GM18508 (cell line): ENCODE measurements around the gene HBM.
"Not testable (repeated sequence)": the region's sequence is repeated elsewhere in the genome, so short reads cannot be mapped to it uniquely, and the experiment has no call there.

Experiments used
- ATAC-seq: cut with Tn5 transposase; IDR thresholded peaks from one replicate; pipeline ENCODE4 v1.9.1; 2021; ENCODE audit warnings: moderate number of reproducible peaks; ENCODE audit not compliant: insufficient read depth, unreplicated experiment

HBM gene

DNA sequence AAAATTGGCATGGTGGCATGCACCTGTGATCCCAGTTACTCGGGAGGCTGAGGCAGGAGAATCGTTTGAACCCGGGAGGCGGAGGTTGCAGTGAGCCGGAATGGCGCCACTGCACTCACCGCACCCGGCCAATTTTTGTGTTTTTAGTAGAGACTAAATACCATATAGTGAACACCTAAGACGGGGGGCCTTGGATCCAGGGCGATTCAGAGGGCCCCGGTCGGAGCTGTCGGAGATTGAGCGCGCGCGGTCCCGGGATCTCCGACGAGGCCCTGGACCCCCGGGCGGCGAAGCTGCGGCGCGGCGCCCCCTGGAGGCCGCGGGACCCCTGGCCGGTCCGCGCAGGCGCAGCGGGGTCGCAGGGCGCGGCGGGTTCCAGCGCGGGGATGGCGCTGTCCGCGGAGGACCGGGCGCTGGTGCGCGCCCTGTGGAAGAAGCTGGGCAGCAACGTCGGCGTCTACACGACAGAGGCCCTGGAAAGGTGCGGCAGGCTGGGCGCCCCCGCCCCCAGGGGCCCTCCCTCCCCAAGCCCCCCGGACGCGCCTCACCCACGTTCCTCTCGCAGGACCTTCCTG, 14.4 kb downstream of the HBM start, which contains the start of gene HBQ1:
Gene HBQ1 (plus strand): TSS at position 359 of the 575 bp plus-strand sequence. CDS start 28 bp downstream, at position 387.
- no peak for ATAC-seq

DNA sequence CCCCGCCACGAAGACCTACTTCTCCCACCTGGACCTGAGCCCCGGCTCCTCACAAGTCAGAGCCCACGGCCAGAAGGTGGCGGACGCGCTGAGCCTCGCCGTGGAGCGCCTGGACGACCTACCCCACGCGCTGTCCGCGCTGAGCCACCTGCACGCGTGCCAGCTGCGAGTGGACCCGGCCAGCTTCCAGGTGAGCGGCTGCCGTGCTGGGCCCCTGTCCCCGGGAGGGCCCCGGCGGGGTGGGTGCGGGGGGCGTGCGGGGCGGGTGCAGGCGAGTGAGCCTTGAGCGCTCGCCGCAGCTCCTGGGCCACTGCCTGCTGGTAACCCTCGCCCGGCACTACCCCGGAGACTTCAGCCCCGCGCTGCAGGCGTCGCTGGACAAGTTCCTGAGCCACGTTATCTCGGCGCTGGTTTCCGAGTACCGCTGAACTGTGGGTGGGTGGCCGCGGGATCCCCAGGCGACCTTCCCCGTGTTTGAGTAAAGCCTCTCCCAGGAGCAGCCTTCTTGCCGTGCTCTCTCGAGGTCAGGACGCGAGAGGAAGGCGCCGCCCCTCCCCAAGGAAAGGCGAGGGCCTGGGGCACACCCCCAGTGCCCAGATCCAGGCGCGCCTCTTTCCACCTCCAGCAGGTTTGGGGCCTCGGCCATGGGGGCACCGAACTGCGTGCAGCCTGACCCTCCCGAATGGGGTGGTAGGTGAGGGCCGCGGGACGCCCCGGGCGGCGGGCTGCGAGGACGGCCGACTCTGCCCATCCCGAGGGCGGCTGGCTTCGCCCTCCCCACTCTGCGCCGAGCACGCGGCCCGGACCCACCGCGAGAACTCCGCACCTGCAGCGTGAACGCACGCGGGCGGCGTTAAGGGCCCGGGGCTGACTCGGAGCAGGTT, 15.1 kb downstream of the HBM start:
- ATAC-seq: no peak

DNA sequence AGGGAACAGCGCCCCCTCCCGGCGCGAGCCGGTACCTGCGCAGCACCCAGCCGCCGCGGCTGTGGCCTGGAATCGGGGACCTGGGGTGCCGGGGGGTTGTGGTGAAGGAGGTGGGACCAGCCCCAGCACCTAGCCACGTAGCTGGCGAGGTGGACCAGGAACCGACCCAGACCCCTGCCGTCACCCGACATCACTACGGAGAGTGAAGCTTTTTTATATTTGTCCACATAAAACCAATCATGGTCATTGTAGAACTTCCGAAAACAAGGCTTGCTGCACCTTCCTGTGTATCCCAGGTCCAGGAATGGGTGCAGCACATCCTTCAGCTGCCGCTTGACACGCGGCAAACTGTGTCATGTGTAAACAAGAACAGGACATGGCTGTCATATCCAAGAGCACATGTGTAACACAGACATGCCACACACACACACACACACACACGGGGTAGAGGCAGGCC, 15.8 kb downstream of the HBM start:
- no peak for ATAC-seq

DNA sequence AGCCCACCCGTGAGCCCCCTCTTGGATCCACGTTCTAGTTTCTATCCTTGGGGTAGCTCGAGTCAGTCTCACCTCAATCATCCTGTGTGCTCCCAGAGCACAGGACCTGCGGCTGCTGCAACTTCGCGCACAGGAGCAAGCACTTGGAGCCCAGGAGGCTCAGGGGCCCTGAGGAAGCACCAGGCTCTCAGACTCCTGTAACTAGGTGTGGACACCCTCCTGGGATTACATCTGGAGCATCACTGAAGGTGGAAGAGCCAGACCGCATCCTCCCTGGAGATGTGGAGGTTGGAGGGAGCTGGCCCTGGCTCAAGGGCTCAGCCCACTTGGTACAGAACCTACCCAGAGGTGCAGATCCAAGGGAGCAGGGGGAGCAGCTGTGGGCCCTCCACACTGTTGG, 17.2 kb downstream of the HBM start:
- no peak for ATAC-seq

DNA sequence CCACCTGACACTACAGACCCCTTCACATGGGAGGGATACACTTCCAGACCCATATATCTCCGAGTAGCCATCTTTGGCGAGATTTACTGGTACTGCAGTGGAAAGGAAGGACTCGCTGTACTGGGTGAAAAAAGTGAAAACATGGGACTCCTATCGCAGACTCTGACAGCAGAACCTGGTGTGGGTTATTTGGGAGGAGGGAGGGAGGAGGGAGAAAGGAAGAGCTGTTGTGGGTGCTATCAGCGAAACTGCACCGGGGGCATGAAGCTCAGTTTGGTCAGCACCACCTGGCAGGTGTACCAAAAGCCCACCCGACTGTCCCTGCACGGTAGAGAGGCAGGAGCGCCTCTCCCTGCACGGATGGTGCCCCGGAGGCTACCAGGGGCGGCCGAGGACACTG, 19.4 kb downstream of the HBM start:
- ATAC-seq: no peak

DNA sequence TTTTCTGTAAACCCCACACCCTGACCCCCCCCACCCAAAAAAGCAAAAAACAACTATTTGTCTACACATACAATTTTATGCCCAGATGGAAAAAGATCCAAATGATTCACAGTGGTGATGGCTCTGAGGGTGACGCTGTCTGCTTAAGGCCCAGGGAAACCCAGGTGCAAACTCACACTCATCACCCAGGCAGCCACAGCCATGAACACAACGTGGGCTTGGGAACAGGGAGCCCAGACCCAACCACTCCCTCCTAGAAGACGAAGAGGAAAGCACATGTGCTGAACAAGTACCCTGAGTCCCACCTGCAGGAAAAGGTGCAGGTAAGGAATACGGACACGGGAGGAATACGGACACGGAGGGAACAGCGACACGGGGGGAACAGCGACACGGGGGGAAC, 19.9 kb downstream of the HBM start:
- no peak for ATAC-seq

DNA sequence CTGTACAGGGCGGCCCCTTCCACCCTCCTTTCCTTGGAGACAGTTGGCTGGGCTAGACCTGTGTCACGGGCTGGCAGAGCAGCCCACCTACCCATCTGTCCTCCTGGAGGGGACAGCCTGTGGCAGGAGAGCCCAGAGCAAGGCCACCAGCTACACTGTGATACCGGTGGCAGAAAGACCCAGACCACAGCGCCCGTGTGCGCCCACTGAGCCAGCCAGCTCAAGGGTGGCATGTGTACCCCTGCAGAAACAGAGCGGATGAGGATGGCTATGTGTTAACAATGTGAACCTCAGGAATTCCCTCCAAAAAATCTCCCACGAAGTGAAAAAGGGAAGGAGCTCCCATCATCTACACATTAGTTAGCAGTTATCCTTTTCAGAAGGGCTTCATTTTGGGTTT, 21.6 kb downstream of the HBM start:
- no peak for ATAC-seq

DNA sequence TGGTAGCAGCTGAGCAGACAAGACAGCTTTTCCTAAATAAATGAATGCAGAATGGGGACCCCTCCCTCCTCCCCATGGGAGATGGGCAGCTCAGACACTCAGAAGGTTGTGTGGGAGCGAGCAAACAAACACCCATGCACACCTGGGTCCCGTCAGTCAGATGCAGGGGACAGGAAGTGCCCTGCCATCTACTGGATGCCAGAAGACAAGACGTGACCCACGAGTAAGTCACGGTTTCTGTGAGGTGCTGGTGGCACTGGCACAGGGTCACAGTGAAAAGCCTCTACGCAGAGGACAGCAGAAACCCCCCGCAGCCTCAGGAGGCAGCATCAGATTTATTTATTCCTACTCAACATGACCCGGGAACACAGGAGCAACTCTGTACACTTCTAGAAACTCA, 22.9 kb downstream of the HBM start:
- ATAC-seq: no peak

DNA sequence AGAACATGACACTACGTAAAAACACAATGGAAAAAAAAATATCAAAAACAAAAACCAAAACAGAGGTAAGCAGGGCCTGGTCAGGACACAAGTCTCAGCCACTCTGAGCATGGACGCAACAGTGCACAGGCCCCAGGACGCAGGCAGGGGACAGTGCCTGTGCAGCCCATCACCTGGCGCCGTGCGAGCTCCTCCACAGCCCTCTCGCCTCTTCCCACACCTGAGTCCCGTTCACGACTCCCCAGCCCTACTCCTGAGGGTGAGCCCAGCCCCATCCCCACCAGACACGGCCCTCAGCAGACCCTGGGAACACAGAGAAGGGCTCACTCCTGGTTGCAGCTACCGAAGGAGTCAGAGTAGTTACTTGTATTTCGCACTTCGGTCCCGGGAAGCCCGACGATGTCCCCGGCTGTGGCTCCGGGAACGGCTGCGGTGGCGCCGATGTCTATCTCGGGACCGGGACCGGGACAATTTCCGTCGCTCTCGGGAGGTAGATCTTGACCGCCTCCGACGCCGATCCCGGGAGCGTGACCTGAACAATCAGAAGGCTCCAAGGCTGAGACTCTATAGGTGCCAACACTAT, 23.9 kb downstream of the HBM start:
- no peak for ATAC-seq

DNA sequence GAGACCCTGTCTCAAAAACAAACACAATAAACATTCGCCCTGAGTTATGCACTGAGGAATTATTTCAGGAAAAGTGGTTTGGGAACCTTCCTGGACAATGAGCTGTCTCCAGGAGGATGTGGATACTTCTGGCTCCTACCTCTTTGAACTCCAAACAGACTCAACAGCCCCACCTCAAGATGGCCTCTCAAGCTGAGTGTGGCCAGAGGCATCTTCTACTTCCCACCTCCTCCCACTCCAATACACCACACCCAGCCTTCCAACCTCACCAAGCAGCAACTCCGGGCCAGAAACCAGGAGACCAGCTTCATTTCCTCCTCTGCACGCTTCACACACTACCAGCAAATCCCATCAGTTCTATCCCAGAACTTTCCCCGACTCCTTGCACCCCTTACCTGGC, 26.1 kb downstream of the HBM start:
- no peak for ATAC-seq

DNA sequence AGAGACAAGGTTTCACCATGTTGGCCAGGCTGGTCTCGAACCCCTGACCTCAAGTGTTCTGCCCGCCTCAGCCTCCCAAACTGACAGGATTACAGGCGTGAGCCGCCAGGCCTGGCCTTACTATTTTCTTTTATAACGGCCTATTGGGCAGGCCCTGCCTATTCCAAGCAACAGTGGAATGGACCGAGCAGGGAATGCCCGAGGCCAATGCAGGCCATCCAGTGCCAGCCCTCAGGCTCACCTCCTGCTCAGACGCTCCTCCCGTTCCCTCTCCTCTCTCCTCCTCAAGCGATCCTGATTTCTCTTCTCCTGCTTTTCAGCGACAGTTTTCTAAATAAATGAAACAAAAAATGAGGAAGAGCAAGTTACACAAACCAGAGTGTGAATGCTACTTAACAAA, 26.9 kb downstream of the HBM start:
- no peak for ATAC-seq

DNA sequence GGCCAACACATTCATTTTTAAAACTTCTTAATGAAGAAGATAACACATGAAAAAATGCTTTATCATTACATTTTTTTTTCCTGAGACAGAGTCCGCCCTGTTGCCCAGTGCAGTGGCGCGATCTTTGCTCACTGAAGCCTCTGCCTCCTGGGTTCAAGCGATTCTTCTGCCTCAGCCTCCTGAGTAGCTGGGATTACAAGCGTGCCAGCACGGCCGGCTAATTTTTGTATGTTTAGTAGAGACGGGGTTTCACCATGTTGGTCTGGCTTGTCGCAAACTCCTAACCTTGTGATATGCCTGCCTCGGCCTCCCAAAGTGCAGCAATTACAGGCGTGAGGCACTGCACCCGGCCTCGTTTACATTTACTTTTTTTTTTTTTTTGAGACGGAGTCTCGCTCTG, 27.7 kb downstream of the HBM start:
- no peak for ATAC-seq

DNA sequence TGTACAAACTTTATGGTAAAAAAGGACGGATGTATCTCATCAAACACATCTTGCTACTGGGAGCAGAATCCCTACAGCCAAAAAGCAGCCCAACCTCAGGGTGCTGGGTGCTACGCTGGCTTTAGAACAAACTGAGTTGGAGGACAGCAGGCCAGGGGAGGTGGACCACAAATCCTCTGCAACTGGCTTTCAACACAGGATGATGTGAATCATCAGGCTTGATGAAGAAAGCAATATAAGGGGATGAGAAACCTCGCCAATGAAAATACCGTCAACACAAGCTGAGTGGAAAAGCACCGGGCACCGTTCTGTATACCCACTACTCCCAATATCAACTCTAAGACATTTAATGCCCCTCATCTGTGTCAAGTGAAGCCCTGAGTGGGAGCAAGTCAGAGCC, 28.7 kb downstream of the HBM start:
- ATAC-seq: no peak

DNA sequence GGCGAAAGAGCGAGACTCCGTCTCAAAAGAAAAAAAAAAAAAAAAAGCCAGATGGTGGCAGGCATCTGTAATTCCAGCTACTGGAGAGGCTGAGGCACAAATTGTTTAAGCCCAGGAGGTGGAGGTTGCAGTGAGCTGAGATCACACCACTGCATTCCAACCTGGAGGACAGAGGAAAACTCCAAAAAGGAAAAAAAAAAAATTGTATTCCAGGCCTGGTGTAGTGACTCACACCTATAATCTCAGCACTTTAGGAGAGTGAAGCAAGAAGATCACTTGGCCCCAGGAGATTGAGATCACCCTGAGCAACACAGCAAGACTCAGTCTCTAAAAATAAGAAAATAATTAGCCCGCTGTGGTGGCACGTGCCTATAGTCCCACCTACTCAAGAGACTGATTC, 34.6 kb downstream of the HBM start:
- no peak for ATAC-seq

DNA sequence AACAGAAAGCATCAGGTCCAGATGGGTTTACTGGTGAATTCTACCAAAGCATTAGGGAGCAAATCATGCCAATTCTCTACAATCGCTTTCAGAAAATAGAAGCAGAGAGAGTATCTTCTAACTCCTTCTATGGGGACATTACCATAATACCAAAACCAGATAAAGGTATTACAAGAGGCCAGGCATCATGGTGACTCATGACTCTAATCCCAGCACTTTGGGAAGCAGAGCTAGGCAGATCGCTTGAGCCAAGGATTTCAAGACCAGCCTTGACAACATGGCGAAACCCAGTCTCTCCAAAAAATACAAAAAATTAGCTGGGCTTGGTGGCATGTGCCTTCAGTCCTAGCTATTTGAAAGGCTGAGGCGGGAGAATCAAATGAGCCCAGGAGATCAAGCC, 37.5 kb downstream of the HBM start:
- no peak for ATAC-seq

DNA sequence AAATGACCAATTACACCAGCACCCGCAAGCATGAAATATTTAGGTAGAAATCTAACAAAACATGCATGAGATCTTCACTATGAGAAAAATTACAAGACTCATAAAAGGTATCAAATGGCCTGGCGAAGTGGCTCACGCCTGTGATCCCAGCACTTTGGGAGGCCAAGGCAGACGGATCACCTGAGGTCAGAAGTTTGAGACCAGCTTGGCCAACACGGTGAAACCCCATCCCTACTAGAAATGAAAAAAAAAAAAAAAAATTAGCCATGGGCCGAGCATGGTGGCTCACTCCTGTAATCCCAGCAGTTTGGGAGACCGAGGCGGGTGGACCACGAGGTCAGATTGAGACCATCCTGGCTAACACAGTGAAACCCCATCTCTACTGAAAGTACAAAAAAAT, 38.3 kb downstream of the HBM start:
- ATAC-seq: not testable (repeated sequence)

DNA sequence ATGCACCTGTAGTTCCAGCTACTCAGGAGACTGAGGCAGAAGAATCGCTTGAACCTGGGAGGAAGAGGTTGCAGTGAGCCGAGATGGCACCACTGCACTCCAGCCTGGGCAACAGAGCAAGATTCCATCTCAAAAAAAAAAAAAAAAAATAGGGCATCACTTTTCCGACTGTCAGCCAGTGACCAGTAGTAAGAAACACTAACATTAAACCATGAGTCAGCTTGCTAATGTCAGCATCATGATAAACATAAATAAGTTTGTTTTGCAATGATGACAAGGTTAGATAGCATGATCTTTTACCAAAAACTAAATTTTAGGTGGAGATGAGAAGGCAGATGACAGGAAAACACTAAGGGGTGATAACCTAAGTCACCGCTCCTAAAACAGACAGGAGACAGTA, 43.6 kb downstream of the HBM start:
- ATAC-seq: not testable (repeated sequence)

DNA sequence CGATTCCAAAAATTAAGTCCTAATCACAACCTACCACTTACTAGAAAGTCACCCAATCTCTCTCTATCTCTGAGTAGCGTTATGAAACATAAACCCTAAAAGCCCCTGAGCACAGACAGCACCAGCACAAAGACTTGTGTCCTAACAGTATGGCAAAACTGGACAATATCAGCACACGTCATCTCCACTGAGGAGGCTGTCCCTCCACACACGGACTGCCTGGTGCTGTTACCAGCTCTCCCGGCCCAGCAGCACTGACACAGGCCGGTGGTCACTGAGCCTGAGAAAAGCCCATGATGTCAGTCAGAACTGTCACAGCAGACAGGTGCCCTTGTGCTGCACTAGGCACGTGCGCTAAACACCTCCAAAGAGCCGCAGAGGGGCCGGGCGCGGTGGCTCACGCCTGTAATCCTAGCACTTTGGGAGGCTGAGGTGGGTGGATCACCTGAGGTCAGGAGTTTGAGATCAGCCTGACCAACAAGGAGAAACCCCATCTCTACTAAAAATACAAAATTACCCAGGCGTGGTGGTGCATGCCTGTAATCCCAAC, 45.9 kb downstream of the HBM start:
- not testable (repeated sequence) for ATAC-seq

DNA sequence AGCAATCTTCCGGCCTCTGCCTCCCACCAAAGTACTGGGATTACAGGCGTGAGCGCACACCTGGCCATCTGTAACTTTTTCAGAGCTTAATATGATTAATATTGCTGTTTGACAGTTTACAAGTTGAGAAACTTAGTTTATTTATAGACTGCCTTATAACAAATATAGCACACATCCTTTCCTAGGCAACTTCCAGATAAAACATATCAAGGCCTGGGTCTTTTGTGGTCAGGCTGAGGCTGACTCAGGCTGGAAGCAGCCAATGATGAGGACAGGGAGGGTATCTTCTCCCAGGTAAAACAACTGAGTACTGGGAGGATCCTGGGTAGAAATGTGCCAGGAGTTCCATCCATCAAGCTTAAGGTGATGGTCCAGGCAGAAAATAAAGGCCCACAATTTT, 47.2 kb downstream of the HBM start:
- no peak for ATAC-seq
